Prostate gland (tissue), 2 donors: ENCODE measurements around the gene JMJD7. TPM values are rescaled to one million over a fixed set of nuclear protein-coding genes. Genes with fewer than 3 reads are reported as not detected.

ENCODE experiments used
- DNase-seq: peaks from one replicate; pipeline ENCODE4 v3.0.0-alpha.2; 2019; ENCODE audit warnings: low spot score
- H3K27ac ChIP-seq, 2 donors: fragments of 200-600 bp; sonication (generic); 2 replicates each; pipeline ENCODE4 v1.5.1; 2017 to 2019
- H3K27me3 ChIP-seq: fragments of 200-600 bp; sonication (generic); replicated peaks from 2 replicates; pipeline ENCODE4 v1.5.1; 2019; ENCODE audit not compliant: insufficient read depth
- H3K36me3 ChIP-seq, 2 donors: fragments of 200-600 bp; sonication (generic); 1 replicate in 1 of 2; 2 replicates in 1 of 2; pipeline versions ENCODE4 v1.5.1 to v1.8.1; 2017 to 2019
- H3K4me1 ChIP-seq: fragments of 200-600 bp; sonication (generic); replicated peaks from 2 replicates; pipeline ENCODE4 v1.5.1; 2019
- H3K4me3 ChIP-seq, 2 donors: fragments of 200-600 bp; sonication (generic); 2 replicates each; pipeline ENCODE4 v1.5.1; 2017 to 2019
- H3K9me3 ChIP-seq: fragments of 200-600 bp; sonication (generic); 2 replicates; pipeline ENCODE4 v1.5.1; 2017
- CTCF ChIP-seq, 4 experiments: fragments of 200-600 bp in 2 of 4; fragments of 450-650 bp in 2 of 4; sonication (generic) in 2 of 4; IDR thresholded peaks; 1 replicate in 3 of 4; 2 replicates in 1 of 4; pipeline ENCODE4 v1.5.1; 2016 to 2019; ENCODE audit warnings: antibody characterized with exemption in 4 of 4, mild to moderate bottlenecking in 2 of 4, moderate library complexity in 2 of 4
- POLR2A ChIP-seq: fragments of 450-650 bp; IDR thresholded peaks from one replicate; pipeline ENCODE4 v1.6.1; 2016; ENCODE audit warnings: antibody characterized with exemption, mild to moderate bottlenecking
- POLR2AphosphoS5 ChIP-seq: sonication (generic); formaldehyde crosslinking; IDR thresholded peaks from one replicate; pipeline ENCODE4 v1.6.1; 2017; ENCODE audit warnings: antibody characterized with exemption
- WGBS: methylation state at CpG from one replicate; pipeline ENCODE4 v1.1.5; 2018; 5-methylcytosine and 5-hydroxymethylcytosine counted together
- intact Hi-C: fragments of 100-400 bp; cut with DNase I; formaldehyde crosslinking; loops from one replicate; pipeline ENCODE4 v1.14.2; 2022
- total RNA-seq, 2 donors: library from RNA; depleted of rRNA; stranded (reverse); fragments of >200 nt; gene quantifications; one replicate each; pipeline ENCODE4 v1.1.0, GENCODE V29; 2016

The JMJD7 gene
- total RNA-seq, 2 donors from 2014 or later: 20.7 to 56.6 TPM

GRCh38 chr15:41869770-41870688 is 42.1 kb downstream of the JMJD7 start:
- DNase-seq: no peak
- H3K4me1 ChIP-seq: no peaks in the 10 kb centered on the region
- WGBS: 84% methylated on average over 38 of the region's 42 CpGs
- H3K27ac ChIP-seq: no peak overlapping the region
- intact Hi-C loops: no loop called here
- TF ChIP-seq CTCF (IDR thresholded peaks at IDR 0.05) (no peak), POLR2AphosphoS5 (no peak), POLR2A (no peak)
- no peaks in the 10 kb centered on the region for H3K9me3 ChIP-seq
- no peaks in the 10 kb centered on the region for H3K36me3 ChIP-seq
- no peak overlapping the region for H3K4me3 ChIP-seq
- H3K27me3 ChIP-seq: no peaks in the 10 kb centered on the region

GRCh38 chr15:41870689-41871081 is 42.8 kb downstream of the JMJD7 start:
- H3K9me3 ChIP-seq: no peaks in the 10 kb centered on the region
- DNase-seq: no peak
- no peak for TF ChIP-seq POLR2AphosphoS5
- no peak for TF ChIP-seq POLR2A
- TF ChIP-seq CTCF (IDR thresholded peaks at IDR 0.05): no peak
- intact Hi-C loops: no loop called here
- no peaks in the 10 kb centered on the region for H3K27me3 ChIP-seq
- H3K4me3 ChIP-seq: no peak overlapping the region
- no peaks in the 10 kb centered on the region for H3K4me1 ChIP-seq
- H3K27ac ChIP-seq: no peak overlapping the region
- 87% methylated on average over 9 of the region's 9 CpGs for WGBS
- no peaks in the 10 kb centered on the region for H3K36me3 ChIP-seq

GRCh38 chr15:41871175-41871905 is 43.4 kb downstream of the JMJD7 start:
- no peak for DNase-seq
- 92% methylated on average over 19 of the region's 19 CpGs for WGBS
- Histone ChIP-seq H3K27ac (no peak overlapping the region), H3K36me3 (no peaks in the 10 kb centered on the region), H3K4me1 (no peaks in the 10 kb centered on the region), H3K9me3 (no peaks in the 10 kb centered on the region), H3K27me3 (no peaks in the 10 kb centered on the region), H3K4me3 (no peak overlapping the region)
- intact Hi-C loops: no loop called here
- TF ChIP-seq CTCF (IDR thresholded peaks at IDR 0.05): no peak
- no peak for TF ChIP-seq POLR2A
- TF ChIP-seq POLR2AphosphoS5: no peak

- Histone ChIP-seq H3K36me3 (no peaks in the 10 kb centered on the region), H3K4me3 (no peak overlapping the region), H3K9me3 (no peaks in the 10 kb centered on the region), H3K27me3 (no peaks in the 10 kb centered on the region), H3K4me1 (no peaks in the 10 kb centered on the region), H3K27ac (no peak overlapping the region)
- intact Hi-C loops: no loop called here
- WGBS: 98% methylated on average over 9 of the region's 9 CpGs
- TF ChIP-seq CTCF (IDR thresholded peaks at IDR 0.05) (no peak), POLR2A (no peak)
- no peak for DNase-seq
Measured at GRCh38 chr15:41872166-41872747, 44.4 kb downstream of the JMJD7 start.
